ENCODE measurements around the gene RTBDN.

DNA sequence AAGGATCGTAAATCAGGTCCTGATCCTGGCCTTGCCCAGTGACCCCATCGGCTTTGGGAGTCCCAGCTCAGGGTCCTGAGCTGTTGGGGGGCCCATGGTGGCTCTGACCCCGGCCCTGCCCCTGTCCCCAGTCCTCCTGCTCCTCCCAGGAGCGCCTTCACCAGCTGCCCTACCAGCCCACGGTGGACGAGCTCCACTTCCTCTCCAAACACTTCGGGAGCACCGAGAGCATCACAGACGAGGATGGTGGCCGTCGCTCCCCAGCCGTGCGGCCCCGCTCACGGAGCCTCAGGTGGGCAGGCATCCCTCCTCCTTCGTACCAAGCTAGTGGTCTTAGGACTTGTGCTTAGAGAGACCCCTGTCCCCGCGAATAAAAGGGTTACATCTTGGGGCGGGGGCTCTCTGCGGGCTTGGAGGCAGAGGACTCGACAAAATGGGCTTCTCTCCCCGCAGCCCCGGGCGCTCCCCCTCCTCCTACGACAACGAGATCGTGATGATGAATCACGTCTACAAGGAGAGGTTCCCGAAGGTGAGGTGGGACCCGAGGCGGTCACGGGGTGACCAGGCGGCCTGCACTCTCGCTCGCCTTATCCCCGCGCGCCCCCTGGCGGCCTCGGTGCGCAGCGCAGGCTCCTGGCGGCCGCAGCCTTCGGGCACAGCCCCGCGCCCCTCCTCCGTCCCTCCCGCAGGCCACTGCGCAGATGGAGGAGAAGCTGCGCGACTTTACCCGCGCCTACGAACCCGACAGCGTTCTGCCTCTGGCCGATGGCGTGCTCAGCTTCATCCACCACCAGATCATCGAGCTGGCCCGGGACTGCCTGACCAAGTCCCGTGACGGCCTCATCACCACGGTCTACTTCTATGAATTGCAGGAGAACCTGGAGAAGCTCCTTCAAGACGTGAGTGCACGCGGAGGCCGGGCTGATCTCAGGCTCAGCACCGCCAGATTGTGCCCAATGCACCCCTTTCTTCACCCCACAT lies 13.1 kb upstream of the RTBDN start:
- TF ChIP-seq, protein P1, sequence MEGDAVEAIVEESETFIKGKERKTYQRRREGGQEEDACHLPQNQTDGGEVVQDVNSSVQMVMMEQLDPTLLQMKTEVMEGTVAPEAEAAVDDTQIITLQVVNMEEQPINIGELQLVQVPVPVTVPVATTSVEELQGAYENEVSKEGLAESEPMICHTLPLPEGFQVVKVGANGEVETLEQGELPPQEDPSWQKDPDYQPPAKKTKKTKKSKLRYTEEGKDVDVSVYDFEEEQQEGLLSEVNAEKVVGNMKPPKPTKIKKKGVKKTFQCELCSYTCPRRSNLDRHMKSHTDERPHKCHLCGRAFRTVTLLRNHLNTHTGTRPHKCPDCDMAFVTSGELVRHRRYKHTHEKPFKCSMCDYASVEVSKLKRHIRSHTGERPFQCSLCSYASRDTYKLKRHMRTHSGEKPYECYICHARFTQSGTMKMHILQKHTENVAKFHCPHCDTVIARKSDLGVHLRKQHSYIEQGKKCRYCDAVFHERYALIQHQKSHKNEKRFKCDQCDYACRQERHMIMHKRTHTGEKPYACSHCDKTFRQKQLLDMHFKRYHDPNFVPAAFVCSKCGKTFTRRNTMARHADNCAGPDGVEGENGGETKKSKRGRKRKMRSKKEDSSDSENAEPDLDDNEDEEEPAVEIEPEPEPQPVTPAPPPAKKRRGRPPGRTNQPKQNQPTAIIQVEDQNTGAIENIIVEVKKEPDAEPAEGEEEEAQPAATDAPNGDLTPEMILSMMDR (IDR thresholded peaks at IDR 0.05), result peak; percentile 94 to 100 (median 99)
- no peak for TF ChIP-seq EP300 (IDR thresholded peaks at IDR 0.05; ENCODE audit: low read depth)
- no peak for TF ChIP-seq POLR2A (IDR thresholded peaks at IDR 0.05)

Measured in transverse colon (tissue), 3 donors.